Measurements from ENCODE around the gene CCDC181.

DNA sequence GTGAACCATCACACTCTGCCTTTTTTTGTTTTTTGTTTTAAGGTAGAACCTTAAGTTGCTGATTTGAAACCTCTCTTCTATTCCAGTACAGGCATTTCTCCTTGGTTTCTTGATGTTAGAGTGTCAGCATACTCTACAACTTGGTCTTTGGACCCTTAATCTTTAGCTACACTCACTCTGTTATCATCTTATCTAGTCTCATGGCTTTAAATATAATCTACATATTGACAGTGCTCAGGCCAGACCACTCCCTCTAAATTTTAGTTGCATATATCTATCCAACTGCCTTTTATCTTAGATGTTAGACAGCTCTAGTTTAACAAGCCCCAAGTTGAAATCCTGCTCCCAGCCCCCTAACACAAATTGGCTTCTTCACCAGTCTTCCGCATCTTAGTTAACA lies 81.8 kb downstream of the CCDC181 start:
- TF ChIP-seq, protein P1, sequence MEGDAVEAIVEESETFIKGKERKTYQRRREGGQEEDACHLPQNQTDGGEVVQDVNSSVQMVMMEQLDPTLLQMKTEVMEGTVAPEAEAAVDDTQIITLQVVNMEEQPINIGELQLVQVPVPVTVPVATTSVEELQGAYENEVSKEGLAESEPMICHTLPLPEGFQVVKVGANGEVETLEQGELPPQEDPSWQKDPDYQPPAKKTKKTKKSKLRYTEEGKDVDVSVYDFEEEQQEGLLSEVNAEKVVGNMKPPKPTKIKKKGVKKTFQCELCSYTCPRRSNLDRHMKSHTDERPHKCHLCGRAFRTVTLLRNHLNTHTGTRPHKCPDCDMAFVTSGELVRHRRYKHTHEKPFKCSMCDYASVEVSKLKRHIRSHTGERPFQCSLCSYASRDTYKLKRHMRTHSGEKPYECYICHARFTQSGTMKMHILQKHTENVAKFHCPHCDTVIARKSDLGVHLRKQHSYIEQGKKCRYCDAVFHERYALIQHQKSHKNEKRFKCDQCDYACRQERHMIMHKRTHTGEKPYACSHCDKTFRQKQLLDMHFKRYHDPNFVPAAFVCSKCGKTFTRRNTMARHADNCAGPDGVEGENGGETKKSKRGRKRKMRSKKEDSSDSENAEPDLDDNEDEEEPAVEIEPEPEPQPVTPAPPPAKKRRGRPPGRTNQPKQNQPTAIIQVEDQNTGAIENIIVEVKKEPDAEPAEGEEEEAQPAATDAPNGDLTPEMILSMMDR (IDR thresholded peaks at IDR 0.05), result no peak
- no peak for TF ChIP-seq POLR2A (IDR thresholded peaks at IDR 0.05)

Measured in uterus (tissue), 2 donors.